Measurements from ENCODE around the gene STK17A. TPM values are rescaled to one million over a fixed set of nuclear protein-coding genes. Genes with fewer than 3 reads are reported as not detected.
A peak's percentile ranks its signal among the peaks of the same experiment; 100 is the strongest.

The STK17A gene
- polyA plus RNA-seq, 1 of the 3 experiments (the other 2 are of a cell fraction) = 47.8 TPM

DNA sequence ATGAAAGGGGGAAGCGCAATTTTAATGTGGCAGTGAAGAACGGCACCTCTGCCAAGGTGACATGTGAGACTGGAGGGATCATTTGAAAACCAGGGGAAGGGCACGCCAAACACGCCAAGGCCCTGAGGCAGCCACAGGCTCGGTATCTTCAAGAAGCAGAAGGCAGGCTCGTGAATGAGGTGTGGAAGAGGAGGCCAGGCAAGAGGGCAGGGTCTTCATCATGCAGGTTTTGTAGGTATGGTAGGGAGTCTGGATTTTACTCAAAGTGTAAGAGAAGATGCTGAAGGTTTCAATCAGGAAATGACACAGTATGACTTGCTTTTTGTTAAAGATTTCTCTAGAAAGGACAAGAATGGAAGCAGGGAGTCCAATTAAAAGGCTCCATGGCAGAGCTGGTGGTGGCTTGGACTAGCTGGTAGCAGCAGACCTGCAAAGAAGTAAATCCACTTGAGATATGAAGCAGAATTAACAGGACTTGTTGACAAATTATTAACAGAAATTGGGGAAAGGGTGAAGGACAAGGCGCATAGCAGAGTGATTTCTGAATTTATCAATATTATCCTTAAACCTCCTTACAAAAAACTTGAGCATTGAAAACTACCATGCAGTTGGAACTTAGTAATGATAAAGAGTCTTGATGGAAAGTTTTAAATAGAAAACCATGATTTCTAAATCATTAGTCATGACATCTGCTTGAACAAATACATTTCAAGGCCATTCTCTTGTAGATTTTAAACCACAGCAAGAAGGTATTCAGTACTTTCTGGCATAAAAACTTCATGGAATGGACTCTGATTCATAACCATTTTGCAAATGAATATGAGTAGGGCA lies 76.0 kb downstream of the STK17A start (continued):
- TF ChIP-seq, protein P1, sequence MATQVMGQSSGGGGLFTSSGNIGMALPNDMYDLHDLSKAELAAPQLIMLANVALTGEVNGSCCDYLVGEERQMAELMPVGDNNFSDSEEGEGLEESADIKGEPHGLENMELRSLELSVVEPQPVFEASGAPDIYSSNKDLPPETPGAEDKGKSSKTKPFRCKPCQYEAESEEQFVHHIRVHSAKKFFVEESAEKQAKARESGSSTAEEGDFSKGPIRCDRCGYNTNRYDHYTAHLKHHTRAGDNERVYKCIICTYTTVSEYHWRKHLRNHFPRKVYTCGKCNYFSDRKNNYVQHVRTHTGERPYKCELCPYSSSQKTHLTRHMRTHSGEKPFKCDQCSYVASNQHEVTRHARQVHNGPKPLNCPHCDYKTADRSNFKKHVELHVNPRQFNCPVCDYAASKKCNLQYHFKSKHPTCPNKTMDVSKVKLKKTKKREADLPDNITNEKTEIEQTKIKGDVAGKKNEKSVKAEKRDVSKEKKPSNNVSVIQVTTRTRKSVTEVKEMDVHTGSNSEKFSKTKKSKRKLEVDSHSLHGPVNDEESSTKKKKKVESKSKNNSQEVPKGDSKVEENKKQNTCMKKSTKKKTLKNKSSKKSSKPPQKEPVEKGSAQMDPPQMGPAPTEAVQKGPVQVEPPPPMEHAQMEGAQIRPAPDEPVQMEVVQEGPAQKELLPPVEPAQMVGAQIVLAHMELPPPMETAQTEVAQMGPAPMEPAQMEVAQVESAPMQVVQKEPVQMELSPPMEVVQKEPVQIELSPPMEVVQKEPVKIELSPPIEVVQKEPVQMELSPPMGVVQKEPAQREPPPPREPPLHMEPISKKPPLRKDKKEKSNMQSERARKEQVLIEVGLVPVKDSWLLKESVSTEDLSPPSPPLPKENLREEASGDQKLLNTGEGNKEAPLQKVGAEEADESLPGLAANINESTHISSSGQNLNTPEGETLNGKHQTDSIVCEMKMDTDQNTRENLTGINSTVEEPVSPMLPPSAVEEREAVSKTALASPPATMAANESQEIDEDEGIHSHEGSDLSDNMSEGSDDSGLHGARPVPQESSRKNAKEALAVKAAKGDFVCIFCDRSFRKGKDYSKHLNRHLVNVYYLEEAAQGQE (IDR thresholded peaks at IDR 0.05; ENCODE audit: low read depth, low read length) = no peak
- TF ChIP-seq USF1 (IDR thresholded peaks at IDR 0.05; ENCODE audit: borderline replicate concordance, low read depth) (no peak), TAF1 (IDR thresholded peaks at IDR 0.05; ENCODE audit: borderline replicate concordance, low read depth, low read length) (peak; percentile 46), MAX (IDR thresholded peaks at IDR 0.05; ENCODE audit: low read depth) (peak; percentile 55; the same call in 1 of the 2 replicates), RFX5 (IDR thresholded peaks at IDR 0.05; ENCODE audit: low read length) (no peak), PBX3 (IDR thresholded peaks at IDR 0.05) (peak; percentile 91), YY1 (IDR thresholded peaks at IDR 0.05; ENCODE audit: low read depth) (peak; percentile 76; the same call in 1 of the 2 replicates), FOSL2 (IDR thresholded peaks at IDR 0.05; ENCODE audit: borderline replicate concordance, low read depth) (peak; percentile 85; the same call in 1 of the 2 replicates), RCOR1 (IDR thresholded peaks at IDR 0.05; ENCODE audit: low read length) (no peak), RAD21 (IDR thresholded peaks at IDR 0.05; ENCODE audit: low read length) (no peak), FOXM1 (IDR thresholded peaks at IDR 0.05; ENCODE audit: low read depth) (peak; percentile 92), MEF2A (IDR thresholded peaks at IDR 0.05; ENCODE audit: borderline replicate concordance, low read depth) (peak; percentile 86), CHD2 (IDR thresholded peaks at IDR 0.05; ENCODE audit: low read length, partially characterized antibody) (no peak), TCF12 (IDR thresholded peaks at IDR 0.05) (peak; percentile 91), TEAD4 (IDR thresholded peaks at IDR 0.05; ENCODE audit: borderline replicate concordance, insufficient read depth) (peak; percentile 83)

DNA sequence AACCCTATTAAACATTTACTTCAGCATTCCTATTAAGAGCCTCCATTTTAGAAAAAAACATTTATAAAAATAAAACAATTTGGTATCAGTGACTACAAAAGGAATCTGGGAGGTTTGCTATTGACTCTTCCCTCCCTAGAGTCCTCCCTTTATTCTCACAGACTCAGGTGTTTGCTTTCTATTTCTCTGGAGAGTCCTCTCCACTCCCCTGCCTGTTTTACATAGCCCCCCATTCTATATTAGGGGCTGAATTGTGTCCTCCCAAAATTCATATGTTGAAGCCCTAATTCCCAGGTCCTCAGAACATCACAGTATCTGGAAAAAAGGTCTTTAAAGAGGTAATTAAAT lies 76.6 kb downstream of the STK17A start:
- CTCF ChIA-PET = no interaction called here
- Histone ChIP-seq H2AFZ (ENCODE audit: low read depth) (no peak overlapping the region), H3K36me3 (replicated peaks in 1 of 2; ENCODE audit: control insufficient read depth in 1 of 2, insufficient read depth in 2 of 2, low read length in 1 of 2) (peaks cover 3 to 46% of the 10 kb centered on the region in 2 experiments), H3K4me3 (ENCODE audit: low read depth in 2 of 2, low read length in 1 of 2) (no peak overlapping the region), H3K9me3 (no peaks in the 10 kb centered on the region), H3K4me2 (peak overlapping the region; percentile 36; the same call in 1 of the 2 replicates), H3K79me2 (ENCODE audit: insufficient read depth) (peaks cover 88% of the 10 kb centered on the region), H3K27ac (ENCODE audit: low read depth in 2 of 2, low read length in 1 of 2) (peak overlapping the region; percentile 86 to 99; a peak in 3 of 4 replicates), H3K9ac (peak overlapping the region; percentile 55), H4K20me1 (ENCODE audit: insufficient read depth) (no peaks in the 10 kb centered on the region), H3K4me1 (ENCODE audit: control insufficient read depth in 1 of 2, insufficient read depth in 2 of 2, low read depth in 1 of 2, low read length in 1 of 2) (peaks cover 5 to 41% of the 10 kb centered on the region in 2 experiments), H3K27me3 (ENCODE audit: insufficient read depth) (no peaks in the 10 kb centered on the region), H3K9me2 (no peaks in the 10 kb centered on the region), H3F3A (replicated peaks; ENCODE audit: insufficient read depth) (peaks cover 39% of the 10 kb centered on the region)
- no peak for DNase-seq
- POLR2A ChIA-PET = no interaction called here
- TF ChIP-seq TEAD4 (IDR thresholded peaks at IDR 0.05; ENCODE audit: borderline replicate concordance, insufficient read depth) (no peak), USF1 (IDR thresholded peaks at IDR 0.05; ENCODE audit: borderline replicate concordance, low read depth) (no peak), ELF1 (IDR thresholded peaks at IDR 0.05) (no peak), EZH2phosphoT487 (IDR thresholded peaks at IDR 0.05; ENCODE audit: borderline replicate concordance, low read depth) (no peak), GATA2 (CRISPR knock-in tag; IDR thresholded peaks at IDR 0.05) (no peak), NRF1 (IDR thresholded peaks at IDR 0.05; ENCODE audit: low read depth, low read length) (no peak), RAD21 (IDR thresholded peaks at IDR 0.05; ENCODE audit: low read length) (no peak), MXI1 (IDR thresholded peaks at IDR 0.05; ENCODE audit: low read depth, low read length) (no peak)
- TF ChIP-seq, protein P1 (IDR thresholded peaks at IDR 0.05; ENCODE audit: low read depth, low read length) = no peak
